SK-N-SH treated with all-trans-retinoic acid at 6 μM for 48 hours (cell line): Measurements from ENCODE around the gene TFEB.

Experiments used
- ESRRG ChIP-seq: fragments of 250-450 bp; sonication (Bioruptor Pico); IDR thresholded peaks from 2 replicates; pipeline ENCODE4 v1.6.1; 2021; ENCODE audit warnings: mild to moderate bottlenecking
- RARB ChIP-seq: fragments of 250-450 bp; sonication (Bioruptor Pico); IDR thresholded peaks from 2 replicates; pipeline ENCODE4 v1.8.0; 2021; ENCODE audit warnings: mild to moderate bottlenecking, moderate library complexity
- ZFP3 ChIP-seq: fragments of 250-450 bp; sonication (Bioruptor Pico); IDR thresholded peaks from 2 replicates; pipeline ENCODE4 v1.5.0; 2020; ENCODE audit warnings: mild to moderate bottlenecking, moderate library complexity
- ZFP30 ChIP-seq: fragments of 450-650 bp; formaldehyde crosslinking; IDR thresholded peaks from 2 replicates; pipeline ENCODE4 v1.5.0; 2022; ENCODE audit warnings: mild to moderate bottlenecking, moderate library complexity

DNA sequence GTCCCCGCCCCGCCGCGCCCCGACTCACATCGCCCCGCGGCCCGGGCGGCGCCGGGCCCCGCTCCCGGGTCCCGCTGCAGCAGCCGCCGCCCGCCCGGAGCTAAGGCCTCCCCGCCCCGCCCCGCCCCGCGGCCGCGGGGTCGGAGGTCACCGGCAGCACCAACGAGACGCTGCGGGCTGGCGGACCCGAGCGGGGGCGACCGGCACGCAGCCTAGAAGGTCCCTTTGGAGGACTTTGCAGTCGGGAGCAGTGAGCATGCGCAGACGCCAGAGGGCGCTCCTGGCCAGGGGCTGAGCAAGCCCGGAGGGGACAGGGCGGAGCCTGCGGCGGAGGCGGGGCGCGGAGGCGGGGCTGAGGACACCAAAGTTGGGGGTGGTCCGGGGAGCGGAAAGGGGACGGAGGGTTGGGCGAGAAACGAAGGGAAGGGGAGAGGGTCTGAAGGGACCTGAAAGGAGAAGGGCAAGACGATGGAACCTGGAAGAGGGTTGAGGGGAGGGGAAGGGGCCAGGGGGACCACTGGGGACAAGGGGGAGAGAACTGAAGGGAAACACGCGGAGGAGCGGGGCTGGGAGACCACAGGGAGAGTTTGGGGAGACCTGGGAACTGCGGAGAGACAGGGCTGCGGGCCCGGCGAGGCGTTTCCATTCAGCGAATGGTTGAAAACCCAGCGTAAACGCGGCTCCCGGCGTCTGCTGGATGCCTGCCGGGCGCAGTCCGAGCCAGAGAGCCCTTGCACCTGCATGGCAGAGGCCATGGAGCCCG, 44.6 kb upstream of the TFEB start, which contains the start of gene FRS3:
- no peak for TF ChIP-seq ZFP3 (CRISPR knock-in tag)
- no peak for TF ChIP-seq ZFP30 (CRISPR knock-in tag)
- TF ChIP-seq ESRRG (CRISPR knock-in tag): no peak
- TF ChIP-seq RARB (CRISPR knock-in tag): no peak
